ENCODE data around the gene MIB1. TPM values are rescaled to one million over a fixed set of nuclear protein-coding genes. Genes with fewer than 3 reads are reported as not detected.
"Not testable (repeated sequence)": the region's sequence is repeated elsewhere in the genome, so short reads cannot be mapped to it uniquely, and the experiment has no call there.

Gene MIB1
- total RNA-seq, 1 experiment from 2014 or later = 48.8 TPM

GRCh38 chr18:21706386-21706865 is 34.2 kb upstream of the MIB1 start:
- peaks cover 6% of the 10 kb centered on the region for H3K23me2 ChIP-seq (ENCODE audit: insufficient read length, low read depth, low read length, poor library complexity, severe bottlenecking)
- peaks cover 10% of the 10 kb centered on the region for H3K27me3 Mint-ChIP-seq (ENCODE audit: low read depth)

GRCh38 chr18:21707130-21707529 is 33.5 kb upstream of the MIB1 start:
- H3K4me1 Mint-ChIP-seq = peaks cover 13 to 22% of the 10 kb centered on the region in 2 experiments
- not testable (repeated sequence) for H3K9me3 ChIP-seq (ENCODE audit: control insufficient read depth, low read depth, low read length); H4K91ac ChIP-seq (ENCODE audit: insufficient read length, low read depth, low read length); H2AFZ ChIP-seq (ENCODE audit: low read length); H3K4ac ChIP-seq (ENCODE audit: low read depth, low read length); H3K27ac Mint-ChIP-seq; H2BK15ac ChIP-seq (ENCODE audit: low read depth, low read length); H3T11ph ChIP-seq (ENCODE audit: low read length); H3K9ac ChIP-seq (ENCODE audit: extremely low read depth, insufficient read length, low read length); H3K56ac ChIP-seq (ENCODE audit: insufficient read length, low read depth, low read length); H4K5ac ChIP-seq (ENCODE audit: insufficient read length, low read depth, low read length); H3K18ac ChIP-seq (ENCODE audit: insufficient read length, low read depth, low read length); H2AK5ac ChIP-seq (ENCODE audit: insufficient read length, low read length); H3K27me3 ChIP-seq (ENCODE audit: insufficient read depth, low read length); H3K4me1 ChIP-seq (ENCODE audit: insufficient read depth, low read length); H4K8ac ChIP-seq (replicated peaks; ENCODE audit: insufficient read length, low read depth, low read length); H3K4me3 Mint-ChIP-seq; DNase-seq; H3K27ac ChIP-seq (ENCODE audit: insufficient read length, low read depth, low read length); H2BK12ac ChIP-seq (ENCODE audit: insufficient read length, low read depth, low read length); H4K20me1 ChIP-seq (ENCODE audit: control insufficient read depth, insufficient read depth, insufficient read length); H3K4me2 ChIP-seq (ENCODE audit: insufficient read depth, insufficient read length, low read length); H3K79me1 ChIP-seq (ENCODE audit: insufficient read depth, low read depth, low read length, poor library complexity, severe bottlenecking); H2BK5ac ChIP-seq (ENCODE audit: insufficient read length, low read length); H3K14ac ChIP-seq (ENCODE audit: insufficient read depth, low read length); H3K23ac ChIP-seq (ENCODE audit: insufficient read length, low read depth, low read length); H3K23me2 ChIP-seq (ENCODE audit: insufficient read length, low read depth, low read length, poor library complexity, severe bottlenecking); H2BK20ac ChIP-seq (ENCODE audit: low read depth, low read length, poor library complexity, severe bottlenecking); H3K79me2 ChIP-seq (ENCODE audit: insufficient read depth, low read length); H2BK120ac ChIP-seq (ENCODE audit: low read depth, low read length, poor library complexity, severe bottlenecking)
- no CpG with 5 or more reads among the region's 7 CpGs for WGBS (ENCODE audit: extremely low coverage, insufficient read length, low lambda C conversion rate)
- H3K27me3 Mint-ChIP-seq (ENCODE audit: low read depth) = peaks cover 10% of the 10 kb centered on the region
- peaks cover 10 to 14% of the 10 kb centered on the region in 2 experiments for H3K9me3 Mint-ChIP-seq
- peaks cover 7 to 17% (median 13%) of the 10 kb centered on the region in 3 experiments for H3K36me3 Mint-ChIP-seq (ENCODE audit: insufficient read depth in 1 of 3, low read depth in 3 of 3)

More at GRCh38 chr18:21706386-21706865, 34.2 kb upstream of the MIB1 start:
- no peak overlapping the region for H3T11ph ChIP-seq (ENCODE audit: low read length)
- no peak overlapping the region for H3K18ac ChIP-seq (ENCODE audit: insufficient read length, low read depth, low read length)
- no peak overlapping the region for H3K4me3 Mint-ChIP-seq
- H2BK15ac ChIP-seq (ENCODE audit: low read depth, low read length) = no peak overlapping the region
- no peak for TF ChIP-seq CTCF (conservative IDR thresholded peaks at IDR 0.05)
- H2BK5ac ChIP-seq (ENCODE audit: insufficient read length, low read length) = no peak overlapping the region
- no peak overlapping the region for H3K27ac Mint-ChIP-seq
- DNase-seq = no peak
- no peak overlapping the region for H4K91ac ChIP-seq (ENCODE audit: insufficient read length, low read depth, low read length)
- H4K5ac ChIP-seq (ENCODE audit: insufficient read length, low read depth, low read length) = no peak overlapping the region
- H3K9ac ChIP-seq (ENCODE audit: extremely low read depth, insufficient read length, low read length) = no peak overlapping the region
- no peaks in the 10 kb centered on the region for H3K27me3 ChIP-seq (ENCODE audit: insufficient read depth, low read length)
- peaks cover 7 to 20% (median 17%) of the 10 kb centered on the region in 3 experiments for H3K36me3 Mint-ChIP-seq (ENCODE audit: insufficient read depth in 1 of 3, low read depth in 3 of 3)
- H3K4me2 ChIP-seq (ENCODE audit: insufficient read depth, insufficient read length, low read length) = no peak overlapping the region
- no peaks in the 10 kb centered on the region for H3K9me3 ChIP-seq (ENCODE audit: control insufficient read depth, low read depth, low read length)
- H3K4me1 Mint-ChIP-seq = peaks cover 13 to 22% of the 10 kb centered on the region in 2 experiments
- peaks cover 10 to 14% of the 10 kb centered on the region in 2 experiments for H3K9me3 Mint-ChIP-seq
- no peak overlapping the region for H2BK20ac ChIP-seq (ENCODE audit: low read depth, low read length, poor library complexity, severe bottlenecking)
- no peak overlapping the region for H3K27ac ChIP-seq (ENCODE audit: insufficient read length, low read depth, low read length)
- WGBS (ENCODE audit: extremely low coverage, insufficient read length, low lambda C conversion rate) = no CpG with 5 or more reads among the region's 28 CpGs
- H3K4ac ChIP-seq (ENCODE audit: low read depth, low read length) = no peak overlapping the region
- no peak overlapping the region for H2AFZ ChIP-seq (ENCODE audit: low read length)
- no peaks in the 10 kb centered on the region for H4K20me1 ChIP-seq (ENCODE audit: control insufficient read depth, insufficient read depth, insufficient read length)
- H3K79me2 ChIP-seq (ENCODE audit: insufficient read depth, low read length) = no peaks in the 10 kb centered on the region
- H3K56ac ChIP-seq (ENCODE audit: insufficient read length, low read depth, low read length) = no peak overlapping the region
- H2BK12ac ChIP-seq (ENCODE audit: insufficient read length, low read depth, low read length) = no peak overlapping the region
- H2AK5ac ChIP-seq (ENCODE audit: insufficient read length, low read length) = no peak overlapping the region
- H2BK120ac ChIP-seq (ENCODE audit: low read depth, low read length, poor library complexity, severe bottlenecking) = no peak overlapping the region
- no peaks in the 10 kb centered on the region for H3K4me1 ChIP-seq (ENCODE audit: insufficient read depth, low read length)
- no peaks in the 10 kb centered on the region for H3K79me1 ChIP-seq (ENCODE audit: insufficient read depth, low read depth, low read length, poor library complexity, severe bottlenecking)
- H3K23ac ChIP-seq (ENCODE audit: insufficient read length, low read depth, low read length) = no peak overlapping the region
- H4K8ac ChIP-seq (replicated peaks; ENCODE audit: insufficient read length, low read depth, low read length) = no peak overlapping the region
- H3K14ac ChIP-seq (ENCODE audit: insufficient read depth, low read length) = no peak overlapping the region

Measured in H9 (cell line).